Measurements from ENCODE around the gene CTDSP1.

Gene CTDSP1

GRCh38 chr2:218434456-218434855 lies 34.8 kb downstream of the CTDSP1 start:
- TF ChIP-seq RAD21 (IDR thresholded peaks at IDR 0.05; ENCODE audit: low read depth), result no peak
- TF ChIP-seq CEBPB (IDR thresholded peaks at IDR 0.05), result no peak
- no peak for TF ChIP-seq FOXM1 (IDR thresholded peaks at IDR 0.05; ENCODE audit: borderline replicate concordance, low read depth)
- TF ChIP-seq MAX (IDR thresholded peaks at IDR 0.05), result no peak
- TF ChIP-seq YY1 (IDR thresholded peaks at IDR 0.05; ENCODE audit: low read depth), result no peak
- TF ChIP-seq ZBTB7A (IDR thresholded peaks at IDR 0.05; ENCODE audit: low read depth), result no peak
- no peak for TF ChIP-seq EP300 (IDR thresholded peaks at IDR 0.05; ENCODE audit: borderline replicate concordance)
- TF ChIP-seq USF1 (IDR thresholded peaks at IDR 0.05), result no peak
- no peak for TF ChIP-seq TEAD4 (IDR thresholded peaks at IDR 0.05)
- no peak for TF ChIP-seq TCF12 (IDR thresholded peaks at IDR 0.05; ENCODE audit: low read depth)
- TF ChIP-seq TAF1 (IDR thresholded peaks at IDR 0.05; ENCODE audit: low read depth), result no peak

- TF ChIP-seq EGR1 (IDR thresholded peaks at IDR 0.05), result no peak
- TF ChIP-seq FOXM1 (IDR thresholded peaks at IDR 0.05; ENCODE audit: borderline replicate concordance, low read depth), result no peak
- TF ChIP-seq ZBTB7A (IDR thresholded peaks at IDR 0.05; ENCODE audit: low read depth), result no peak
- no peak for TF ChIP-seq MAX (IDR thresholded peaks at IDR 0.05)
- no peak for TF ChIP-seq RAD21 (IDR thresholded peaks at IDR 0.05; ENCODE audit: low read depth)
- TF ChIP-seq TAF1 (IDR thresholded peaks at IDR 0.05; ENCODE audit: low read depth), result no peak
- TF ChIP-seq YY1 (IDR thresholded peaks at IDR 0.05; ENCODE audit: low read depth), result no peak
- no peak for TF ChIP-seq USF1 (IDR thresholded peaks at IDR 0.05)
- TF ChIP-seq TEAD4 (IDR thresholded peaks at IDR 0.05), result no peak
- TF ChIP-seq TCF12 (IDR thresholded peaks at IDR 0.05; ENCODE audit: low read depth), result no peak
- TF ChIP-seq REST (IDR thresholded peaks at IDR 0.05; ENCODE audit: low read depth), result no peak
- no peak for TF ChIP-seq CEBPB (IDR thresholded peaks at IDR 0.05)
- TF ChIP-seq CREB1 (IDR thresholded peaks at IDR 0.05; ENCODE audit: low read depth), result no peak
- no peak for TF ChIP-seq NFIC (IDR thresholded peaks at IDR 0.05)
- TF ChIP-seq EP300 (IDR thresholded peaks at IDR 0.05; ENCODE audit: borderline replicate concordance), result no peak
These were observed 35.6 kb downstream of the CTDSP1 start for GRCh38 chr2:218435003-218435982.

GRCh38 chr2:218436992-218437391 lies 37.3 kb downstream of the CTDSP1 start:
- TF ChIP-seq EP300 (IDR thresholded peaks at IDR 0.05; ENCODE audit: borderline replicate concordance) (no peak), TEAD4 (IDR thresholded peaks at IDR 0.05) (no peak), ZBTB7A (IDR thresholded peaks at IDR 0.05; ENCODE audit: low read depth) (no peak), YY1 (IDR thresholded peaks at IDR 0.05; ENCODE audit: low read depth) (no peak), TAF1 (IDR thresholded peaks at IDR 0.05; ENCODE audit: low read depth) (no peak), REST (IDR thresholded peaks at IDR 0.05; ENCODE audit: low read depth) (no peak), FOXM1 (IDR thresholded peaks at IDR 0.05; ENCODE audit: borderline replicate concordance, low read depth) (no peak), USF1 (IDR thresholded peaks at IDR 0.05) (no peak), MAX (IDR thresholded peaks at IDR 0.05) (no peak), CREB1 (IDR thresholded peaks at IDR 0.05; ENCODE audit: low read depth) (no peak), NFIC (IDR thresholded peaks at IDR 0.05) (no peak), RAD21 (IDR thresholded peaks at IDR 0.05; ENCODE audit: low read depth) (no peak), CEBPB (IDR thresholded peaks at IDR 0.05) (no peak), EGR1 (IDR thresholded peaks at IDR 0.05) (no peak), TCF12 (IDR thresholded peaks at IDR 0.05; ENCODE audit: low read depth) (no peak)

- TF ChIP-seq REST (IDR thresholded peaks at IDR 0.05; ENCODE audit: low read depth) (no peak), EGR1 (IDR thresholded peaks at IDR 0.05) (no peak), TAF1 (IDR thresholded peaks at IDR 0.05; ENCODE audit: low read depth) (no peak), RAD21 (IDR thresholded peaks at IDR 0.05; ENCODE audit: low read depth) (no peak)
These were observed 38.3 kb downstream of the CTDSP1 start for GRCh38 chr2:218437969-218438368.

Measured in Ishikawa (cell line).